ENCODE data around the gene PSMB7. TPM values are rescaled to one million over a fixed set of nuclear protein-coding genes. Genes with fewer than 3 reads are reported as not detected.

PSMB7 gene
- total RNA-seq, 3 donors from 2014 or later (not counting 1 experiment from before 2014, with no cell fraction given), result 75.6 to 75.9 (median 75.8) TPM

- no peak for ATAC-seq
- Histone ChIP-seq H3K27ac (ENCODE audit: low read length) (no peak overlapping the region), H3K4me1 (ENCODE audit: control insufficient read depth, insufficient read depth, low read length) (peaks cover 11% of the 10 kb centered on the region), H3K27me3 (ENCODE audit: control insufficient read depth, insufficient read depth, low read length) (no peaks in the 10 kb centered on the region), H3K9me3 (ENCODE audit: control insufficient read depth, insufficient read depth, low read length) (no peaks in the 10 kb centered on the region), H3K4me3 (ENCODE audit: low read length) (no peak overlapping the region), H3K36me3 (ENCODE audit: control insufficient read depth, insufficient read depth, low read length) (no peaks in the 10 kb centered on the region)
- H3K27ac Mint-ChIP-seq, result no peak overlapping the region
- peaks cover 0 to 4% of the 10 kb centered on the region in 2 donors for H3K4me1 Mint-ChIP-seq
- H3K27me3 Mint-ChIP-seq (ENCODE audit: low read depth in 2 of 2), result peaks cover 0 to 16% of the 10 kb centered on the region in 2 donors
- no peak overlapping the region for H3K4me3 Mint-ChIP-seq
- TF ChIP-seq CTCF (IDR thresholded peaks at IDR 0.05), result no peak
- no peaks in the 10 kb centered on the region for H3K36me3 Mint-ChIP-seq
- intact Hi-C loops (cut with micrococcal nuclease), result no loop called here
- H3K9me3 Mint-ChIP-seq, result no peaks in the 10 kb centered on the region
- DNase-seq, result peak in 1 of 2 donors; percentile 38
- WGBS (ENCODE audit: insufficient coverage), result 71% methylated on average over 7 of the region's 7 CpGs
Measured at GRCh38 chr9:124420991-124421543, 5.8 kb upstream of the PSMB7 start.

GRCh38 chr9:124419832-124420489, 4.7 kb upstream of the PSMB7 start:
- no peak overlapping the region for H3K4me3 ChIP-seq (ENCODE audit: low read length)
- peaks cover 2% of the 10 kb centered on the region for H3K9me3 ChIP-seq (ENCODE audit: control insufficient read depth, insufficient read depth, low read length)
- Mint-ChIP-seq H3K9me3 (peaks cover 0 to 3% of the 10 kb centered on the region in 2 donors), H3K36me3 (no peaks in the 10 kb centered on the region), H3K27me3 (ENCODE audit: low read depth in 2 of 2) (peaks cover 0 to 16% of the 10 kb centered on the region in 2 donors), H3K27ac (no peak overlapping the region), H3K4me1 (peaks cover 8 to 12% of the 10 kb centered on the region in 2 donors), H3K4me3 (no peak overlapping the region)
- intact Hi-C loops (cut with micrococcal nuclease), result loop anchor here (5.0 kb wide), 1 partner anchor 522 kb away; the partner anchor contains the start of gene GOLGA1
- no peaks in the 10 kb centered on the region for H3K27me3 ChIP-seq (ENCODE audit: control insufficient read depth, insufficient read depth, low read length)
- H3K27ac ChIP-seq (ENCODE audit: low read length), result no peak overlapping the region
- TF ChIP-seq CTCF (IDR thresholded peaks at IDR 0.05), result peak; percentile 35
- whole genome bisulfite sequencing (ENCODE audit: insufficient coverage), result 57% methylated on average over 6 of the region's 6 CpGs
- ATAC-seq (no peak), DNase-seq (no peak)
- peaks cover 17% of the 10 kb centered on the region for H3K4me1 ChIP-seq (ENCODE audit: control insufficient read depth, insufficient read depth, low read length)
- H3K36me3 ChIP-seq (ENCODE audit: control insufficient read depth, insufficient read depth, low read length), result no peaks in the 10 kb centered on the region

- peaks cover 0 to 3% of the 10 kb centered on the region in 2 donors for H3K9me3 Mint-ChIP-seq
- peak in 1 of 2 donors; percentile 32 for DNase-seq
- Histone ChIP-seq H3K36me3 (ENCODE audit: control insufficient read depth, insufficient read depth, low read length) (peaks cover 30% of the 10 kb centered on the region), H3K27ac (ENCODE audit: low read length) (peak overlapping the region; percentile 36), H3K27me3 (ENCODE audit: control insufficient read depth, insufficient read depth, low read length) (no peaks in the 10 kb centered on the region), H3K4me1 (ENCODE audit: control insufficient read depth, insufficient read depth, low read length) (peaks cover 23% of the 10 kb centered on the region), H3K4me3 (ENCODE audit: low read length) (no peak overlapping the region), H3K9me3 (ENCODE audit: control insufficient read depth, insufficient read depth, low read length) (peaks cover 2% of the 10 kb centered on the region)
- peak overlapping the region; percentile 96 for H3K4me3 Mint-ChIP-seq
- intact Hi-C loops (cut with micrococcal nuclease), result loop anchor here (5.0 kb wide), 1 partner anchor 526 kb away; the partner anchor contains the start of gene GOLGA1
- peaks cover 20% of the 10 kb centered on the region for H3K36me3 Mint-ChIP-seq
- peak overlapping the region; percentile 86 to 93 for H3K27ac Mint-ChIP-seq
- TF ChIP-seq CTCF (IDR thresholded peaks at IDR 0.05), result no peak
- no peaks in the 10 kb centered on the region for H3K27me3 Mint-ChIP-seq (ENCODE audit: low read depth in 2 of 2)
- 90% methylated on average over 17 of the region's 17 CpGs for WGBS (ENCODE audit: insufficient coverage)
- no peak for ATAC-seq
- peaks cover 25 to 27% of the 10 kb centered on the region in 2 donors for H3K4me1 Mint-ChIP-seq
Measured at GRCh38 chr9:124415852-124416484, 726 bp upstream of the PSMB7 start.

All from natural killer cell (primary cell).